ENCODE data around the gene ST6GALNAC3.

Gene ST6GALNAC3

GRCh38 chr1:76583875-76584477, 509.4 kb downstream of the ST6GALNAC3 start:
- H3K9ac ChIP-seq, result no peak overlapping the region
- no peaks in the 10 kb centered on the region for H3K4me1 ChIP-seq (ENCODE audit: low read depth, poor library complexity, severe bottlenecking)
- H3K36me3 ChIP-seq (ENCODE audit: insufficient read depth), result no peaks in the 10 kb centered on the region
- H3K4me3 ChIP-seq (IDR thresholded peaks at IDR 0.05; ENCODE audit: insufficient read depth, low read depth, low read length), result no peak overlapping the region
- no peaks in the 10 kb centered on the region for H3K79me2 ChIP-seq (ENCODE audit: insufficient read depth, low read depth)
- no peak overlapping the region for H3K4me2 ChIP-seq
- no peaks in the 10 kb centered on the region for H4K20me1 ChIP-seq (ENCODE audit: insufficient read depth)
- no peak overlapping the region for H3K27ac ChIP-seq
- TF ChIP-seq CTCF (conservative IDR thresholded peaks at IDR 0.05; ENCODE audit: low read depth, low read length), result no peak
- H2AFZ ChIP-seq (ENCODE audit: low read depth), result no peak overlapping the region
- H3K27me3 ChIP-seq (ENCODE audit: insufficient read depth, low read depth), result no peaks in the 10 kb centered on the region

- Histone ChIP-seq H3K4me1 (ENCODE audit: low read depth, poor library complexity, severe bottlenecking) (no peaks in the 10 kb centered on the region), H2AFZ (ENCODE audit: low read depth) (no peak overlapping the region), H3K79me2 (ENCODE audit: insufficient read depth, low read depth) (no peaks in the 10 kb centered on the region), H3K27me3 (ENCODE audit: insufficient read depth, low read depth) (no peaks in the 10 kb centered on the region), H4K20me1 (ENCODE audit: insufficient read depth) (no peaks in the 10 kb centered on the region), H3K9ac (no peak overlapping the region), H3K36me3 (ENCODE audit: insufficient read depth) (no peaks in the 10 kb centered on the region), H3K4me3 (IDR thresholded peaks at IDR 0.05; ENCODE audit: insufficient read depth, low read depth, low read length) (no peak overlapping the region), H3K27ac (no peak overlapping the region), H3K4me2 (no peak overlapping the region)
- TF ChIP-seq CTCF (conservative IDR thresholded peaks at IDR 0.05; ENCODE audit: low read depth, low read length), result no peak
Observed at GRCh38 chr1:76585980-76586674, 511.6 kb downstream of the ST6GALNAC3 start.

GRCh38 chr1:76587212-76587611, 512.7 kb downstream of the ST6GALNAC3 start:
- TF ChIP-seq CTCF (conservative IDR thresholded peaks at IDR 0.05; ENCODE audit: low read depth, low read length), result no peak
- H3K4me1 ChIP-seq (ENCODE audit: low read depth, poor library complexity, severe bottlenecking), result no peaks in the 10 kb centered on the region
- H2AFZ ChIP-seq (ENCODE audit: low read depth), result no peak overlapping the region
- no peaks in the 10 kb centered on the region for H4K20me1 ChIP-seq (ENCODE audit: insufficient read depth)
- no peaks in the 10 kb centered on the region for H3K79me2 ChIP-seq (ENCODE audit: insufficient read depth, low read depth)
- no peaks in the 10 kb centered on the region for H3K27me3 ChIP-seq (ENCODE audit: insufficient read depth, low read depth)
- no peak overlapping the region for H3K4me2 ChIP-seq
- no peak overlapping the region for H3K9ac ChIP-seq
- no peak overlapping the region for H3K4me3 ChIP-seq (IDR thresholded peaks at IDR 0.05; ENCODE audit: insufficient read depth, low read depth, low read length)
- H3K27ac ChIP-seq, result no peak overlapping the region
- no peaks in the 10 kb centered on the region for H3K36me3 ChIP-seq (ENCODE audit: insufficient read depth)

- H2AFZ ChIP-seq (ENCODE audit: low read depth), result no peak overlapping the region
- TF ChIP-seq CTCF (conservative IDR thresholded peaks at IDR 0.05; ENCODE audit: low read depth, low read length), result no peak
- no peak overlapping the region for H3K4me2 ChIP-seq
- no peaks in the 10 kb centered on the region for H3K27me3 ChIP-seq (ENCODE audit: insufficient read depth, low read depth)
- no peak overlapping the region for H3K27ac ChIP-seq
- no peaks in the 10 kb centered on the region for H3K36me3 ChIP-seq (ENCODE audit: insufficient read depth)
- H3K4me1 ChIP-seq (ENCODE audit: low read depth, poor library complexity, severe bottlenecking), result no peaks in the 10 kb centered on the region
- no peak overlapping the region for H3K9ac ChIP-seq
- no peak overlapping the region for H3K4me3 ChIP-seq (IDR thresholded peaks at IDR 0.05; ENCODE audit: insufficient read depth, low read depth, low read length)
- H3K79me2 ChIP-seq (ENCODE audit: insufficient read depth, low read depth), result no peaks in the 10 kb centered on the region
- no peaks in the 10 kb centered on the region for H4K20me1 ChIP-seq (ENCODE audit: insufficient read depth)
Observed at GRCh38 chr1:76591461-76591860, 516.9 kb downstream of the ST6GALNAC3 start.

Measured in KMS-11 (cell line).